Loucy (cell line): ENCODE data around the gene SFTA2.

Source experiments
- CTCF ChIP-seq: fragments of 200-600 bp; sonication (generic); conservative IDR thresholded peaks from 2 replicates; pipeline ENCODE4 v1.5.1; 2014; ENCODE audit warnings: mild to moderate bottlenecking, antibody characterized with exemption, low read length
- EZH2phosphoT487 ChIP-seq: fragments of 200-600 bp; IDR thresholded peaks from 2 replicates; pipeline ENCODE4 v1.6.1; 2018; ENCODE audit warnings: antibody characterized with exemption, mild to moderate bottlenecking, moderate library complexity, borderline replicate concordance

- TF ChIP-seq EZH2phosphoT487 (no peak), CTCF (no peak)
These were observed 15.3 kb upstream of the SFTA2 start for GRCh38 chr6:30947231-30947630.
